DOHH2 (cell line): ENCODE results near the gene DIRAS2.

Source experiments
- H3F3A ChIP-seq: fragments of 200-600 bp; sonication (generic), shearing (Covaris generic); 2 replicates; pipeline ENCODE4 v1.6.0; 2016; ENCODE audit warnings: antibody characterized with exemption, mild to moderate bottlenecking; ENCODE audit not compliant: control insufficient read depth, insufficient read depth
- H3K27ac ChIP-seq: fragments of 200-600 bp; sonication (generic); 2 replicates; pipeline ENCODE4 v1.5.1; 2014; ENCODE audit warnings: low read depth, mild to moderate bottlenecking, low read length, moderate library complexity
- H3K27me3 ChIP-seq: fragments of 200-600 bp; sonication (generic); 2 replicates; pipeline ENCODE4 v1.6.1; 2014; ENCODE audit warnings: mild to moderate bottlenecking, low read length, mixed read lengths; ENCODE audit not compliant: control insufficient read depth
- H3K36me3 ChIP-seq: fragments of 200-600 bp; sonication (generic); 2 replicates; pipeline ENCODE4 v1.6.1; 2014; ENCODE audit warnings: mild to moderate bottlenecking, low read length, moderate library complexity, mixed read lengths; ENCODE audit not compliant: control insufficient read depth
- H3K4me1 ChIP-seq: fragments of 200-600 bp; sonication (generic); 2 replicates; pipeline ENCODE4 v1.6.1; 2014; ENCODE audit warnings: mild to moderate bottlenecking, low read length, mixed read lengths; ENCODE audit not compliant: control insufficient read depth
- H3K4me2 ChIP-seq: fragments of 200-600 bp; sonication (generic); 2 replicates; pipeline ENCODE4 v1.6.0; 2014; ENCODE audit warnings: mild to moderate bottlenecking, low read length, moderate library complexity
- H3K4me3 ChIP-seq: fragments of 200-600 bp; sonication (generic); 2 replicates; pipeline ENCODE4 v1.5.1; 2014; ENCODE audit warnings: mild to moderate bottlenecking, low read length, mixed read lengths
- H3K79me2 ChIP-seq: fragments of 200-600 bp; sonication (generic); 2 replicates; pipeline ENCODE4 v1.6.1; 2014; ENCODE audit warnings: mild to moderate bottlenecking, low read length, mixed read lengths; ENCODE audit not compliant: control insufficient read depth
- H3K9me2 ChIP-seq: fragments of 200-600 bp; sonication (generic); replicated peaks from 2 replicates; pipeline ENCODE4 v1.6.1; 2014; ENCODE audit warnings: mild to moderate bottlenecking, low read length, mixed read lengths; ENCODE audit not compliant: control insufficient read depth
- H3K9me3 ChIP-seq: fragments of 200-600 bp; sonication (generic); 2 replicates; pipeline ENCODE4 v1.6.1; 2014; ENCODE audit warnings: antibody characterized with exemption, low read length, mixed read lengths; ENCODE audit not compliant: control insufficient read depth, insufficient read depth
- H4K20me1 ChIP-seq: fragments of 200-600 bp; sonication (generic); 2 replicates; pipeline ENCODE4 v1.6.0; 2014; ENCODE audit warnings: low read depth, mild to moderate bottlenecking, antibody characterized with exemption, low read length, moderate library complexity; ENCODE audit not compliant: control insufficient read depth, insufficient read depth
- EZH2phosphoT487 ChIP-seq: fragments of 200-600 bp; sonication (generic); IDR thresholded peaks from 2 replicates; pipeline ENCODE4 v1.6.1; 2017; ENCODE audit warnings: borderline replicate concordance, mild to moderate bottlenecking, antibody characterized with exemption, low read length, moderate library complexity, mixed read lengths
- TF ChIP-seq, protein P1 (sequence below): fragments of 200-600 bp; sonication (generic); IDR thresholded peaks from one replicate; pipeline ENCODE4 v1.5.1; 2014; ENCODE audit warnings: antibody characterized with exemption, mild to moderate bottlenecking, low read depth, low read length; ENCODE audit not compliant: poor library complexity, severe bottlenecking

Gene DIRAS2, protein sequence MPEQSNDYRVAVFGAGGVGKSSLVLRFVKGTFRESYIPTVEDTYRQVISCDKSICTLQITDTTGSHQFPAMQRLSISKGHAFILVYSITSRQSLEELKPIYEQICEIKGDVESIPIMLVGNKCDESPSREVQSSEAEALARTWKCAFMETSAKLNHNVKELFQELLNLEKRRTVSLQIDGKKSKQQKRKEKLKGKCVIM

DNA sequence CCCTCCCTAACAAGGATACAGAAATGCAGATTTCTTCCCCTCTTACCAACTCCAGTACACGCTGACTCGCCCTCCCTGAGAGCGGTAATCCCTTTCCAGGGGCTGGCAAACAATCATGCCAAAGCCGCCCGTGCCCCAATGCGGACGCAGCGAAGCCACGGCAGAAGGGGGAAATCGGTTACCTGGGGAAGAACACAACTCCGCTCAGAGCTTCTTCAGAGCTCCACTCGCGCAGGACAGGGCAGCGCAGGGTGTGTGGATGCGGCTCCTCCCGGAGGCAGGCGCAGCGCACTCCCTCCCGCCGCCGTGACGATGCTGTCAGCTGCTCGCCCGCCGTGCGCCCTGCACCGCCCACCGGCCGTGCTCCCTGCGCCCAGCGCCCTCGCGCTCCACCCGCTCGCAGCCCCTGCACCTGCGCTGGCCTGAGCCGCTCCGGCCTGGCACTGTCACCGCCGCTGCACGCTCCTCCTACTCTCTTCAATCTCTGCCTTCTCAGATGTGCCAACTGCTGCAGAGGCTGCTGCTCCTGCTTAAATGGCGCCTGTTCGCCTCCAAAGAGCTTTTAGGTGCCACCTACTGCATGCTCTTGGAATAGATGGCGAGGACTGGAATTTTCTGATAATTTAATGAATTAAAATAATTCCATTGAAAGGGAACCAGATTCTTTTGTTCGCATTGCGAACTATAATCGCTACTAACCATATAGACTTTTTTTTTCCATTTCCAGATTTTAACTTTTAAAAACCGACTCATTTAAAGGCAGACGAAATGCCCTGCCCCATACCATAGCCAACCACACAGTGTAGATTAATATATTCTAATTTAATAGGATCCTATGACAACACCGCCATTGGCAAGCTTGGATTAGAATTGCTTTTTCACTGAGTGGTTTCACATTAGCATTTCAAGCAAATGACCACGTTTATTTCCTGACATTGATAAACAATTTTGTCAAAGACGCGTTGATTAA lies at the start of gene DIRAS2:
TSS of gene DIRAS2 (minus strand) at position 255 of the 970 bp plus-strand sequence. CDS start 28,997 bp downstream, outside the sequence.
- TF ChIP-seq, protein P1, sequence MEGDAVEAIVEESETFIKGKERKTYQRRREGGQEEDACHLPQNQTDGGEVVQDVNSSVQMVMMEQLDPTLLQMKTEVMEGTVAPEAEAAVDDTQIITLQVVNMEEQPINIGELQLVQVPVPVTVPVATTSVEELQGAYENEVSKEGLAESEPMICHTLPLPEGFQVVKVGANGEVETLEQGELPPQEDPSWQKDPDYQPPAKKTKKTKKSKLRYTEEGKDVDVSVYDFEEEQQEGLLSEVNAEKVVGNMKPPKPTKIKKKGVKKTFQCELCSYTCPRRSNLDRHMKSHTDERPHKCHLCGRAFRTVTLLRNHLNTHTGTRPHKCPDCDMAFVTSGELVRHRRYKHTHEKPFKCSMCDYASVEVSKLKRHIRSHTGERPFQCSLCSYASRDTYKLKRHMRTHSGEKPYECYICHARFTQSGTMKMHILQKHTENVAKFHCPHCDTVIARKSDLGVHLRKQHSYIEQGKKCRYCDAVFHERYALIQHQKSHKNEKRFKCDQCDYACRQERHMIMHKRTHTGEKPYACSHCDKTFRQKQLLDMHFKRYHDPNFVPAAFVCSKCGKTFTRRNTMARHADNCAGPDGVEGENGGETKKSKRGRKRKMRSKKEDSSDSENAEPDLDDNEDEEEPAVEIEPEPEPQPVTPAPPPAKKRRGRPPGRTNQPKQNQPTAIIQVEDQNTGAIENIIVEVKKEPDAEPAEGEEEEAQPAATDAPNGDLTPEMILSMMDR: no peak
- TF ChIP-seq EZH2phosphoT487: no peak
- H3K4me3 ChIP-seq: no peak within 1 kb of the TSS
- no peaks in the 10 kb centered on the region for H3K9me3 ChIP-seq
- no peaks in the 10 kb centered on the region for H3K4me1 ChIP-seq
- no peak within 1 kb of the TSS for H3K27ac ChIP-seq
- no peaks in the 10 kb centered on the region for H3K36me3 ChIP-seq
- H3K79me2 ChIP-seq: no peaks in the 10 kb centered on the region
- no peaks in the 10 kb centered on the region for H4K20me1 ChIP-seq
- H3K9me2 ChIP-seq: no peaks in the 10 kb centered on the region
- no peak within 1 kb of the TSS for H3K4me2 ChIP-seq
- H3K27me3 ChIP-seq: peaks cover 24% of the 10 kb centered on the region
- no peaks in the 10 kb centered on the region for H3F3A ChIP-seq

DNA sequence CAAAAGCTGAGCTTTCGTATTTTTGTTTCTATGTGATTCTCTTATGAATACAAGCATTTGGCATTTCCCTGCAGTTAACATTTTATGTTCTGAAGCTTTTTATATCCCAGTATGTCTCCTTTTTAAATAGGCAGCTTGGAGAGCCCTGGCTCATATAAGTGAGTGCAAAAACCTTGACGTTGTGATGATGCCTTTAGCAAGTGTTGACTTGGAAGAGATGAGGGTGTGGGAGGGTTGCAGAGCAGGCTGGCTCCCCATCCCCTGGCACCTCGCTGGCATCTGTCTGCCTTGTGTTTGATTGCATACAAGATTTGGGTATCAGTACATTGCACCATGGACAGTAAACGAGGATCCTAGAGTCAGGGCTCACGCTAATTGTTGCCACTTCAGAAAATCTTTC lies 42.1 kb upstream of the DIRAS2 start:
- Histone ChIP-seq H3K9me2 (no peaks in the 10 kb centered on the region), H3K4me1 (no peaks in the 10 kb centered on the region), H3K27me3 (peaks cover 6% of the 10 kb centered on the region), H4K20me1 (no peaks in the 10 kb centered on the region), H3F3A (no peaks in the 10 kb centered on the region), H3K4me3 (no peak overlapping the region), H3K27ac (no peak overlapping the region), H3K79me2 (no peaks in the 10 kb centered on the region), H3K36me3 (no peaks in the 10 kb centered on the region), H3K4me2 (no peak overlapping the region), H3K9me3 (no peaks in the 10 kb centered on the region)
- no peak for TF ChIP-seq EZH2phosphoT487
- TF ChIP-seq, protein P1: no peak

DNA sequence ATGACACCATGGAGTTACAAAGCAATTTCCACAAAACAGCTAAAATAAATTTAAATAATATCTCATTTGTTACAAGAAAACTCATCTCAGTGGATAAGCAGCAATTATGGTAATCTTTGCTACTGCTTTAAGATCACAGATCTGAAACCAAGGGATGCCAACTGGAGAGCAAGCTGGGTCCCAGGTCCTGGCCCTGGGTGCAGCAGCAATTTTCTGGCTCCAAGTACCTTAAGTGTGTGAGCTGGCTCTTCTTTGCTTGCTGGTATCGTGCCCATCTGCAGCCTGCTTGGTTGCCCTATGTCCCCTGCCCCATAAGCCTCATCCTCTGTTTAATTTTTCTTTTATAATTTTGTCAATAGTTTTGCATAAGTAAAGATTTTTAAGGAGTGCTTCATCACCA lies 41.5 kb upstream of the DIRAS2 start:
- Histone ChIP-seq H3K79me2 (no peaks in the 10 kb centered on the region), H3K27me3 (peaks cover 11% of the 10 kb centered on the region), H3K9me2 (no peaks in the 10 kb centered on the region), H3K4me3 (no peak overlapping the region), H3K27ac (no peak overlapping the region), H3K4me2 (no peak overlapping the region), H3K9me3 (no peaks in the 10 kb centered on the region), H3K36me3 (no peaks in the 10 kb centered on the region), H3K4me1 (no peaks in the 10 kb centered on the region), H3F3A (no peaks in the 10 kb centered on the region), H4K20me1 (no peaks in the 10 kb centered on the region)
- TF ChIP-seq EZH2phosphoT487: no peak
- TF ChIP-seq, protein P1: no peak
